22Rv1 (cell line): ENCODE measurements around the gene AHCYL2.

Source experiments
- ZFX ChIP-seq: fragments of 450-650 bp; IDR thresholded peaks from 2 replicates; pipeline ENCODE4 v1.6.1; 2017; ENCODE audit warnings: antibody characterized with exemption, borderline replicate concordance
- TF ChIP-seq, protein P1 (sequence below): fragments of 450-650 bp; IDR thresholded peaks from 2 replicates; pipeline ENCODE4 v1.5.1; 2017; ENCODE audit warnings: mild to moderate bottlenecking

DNA sequence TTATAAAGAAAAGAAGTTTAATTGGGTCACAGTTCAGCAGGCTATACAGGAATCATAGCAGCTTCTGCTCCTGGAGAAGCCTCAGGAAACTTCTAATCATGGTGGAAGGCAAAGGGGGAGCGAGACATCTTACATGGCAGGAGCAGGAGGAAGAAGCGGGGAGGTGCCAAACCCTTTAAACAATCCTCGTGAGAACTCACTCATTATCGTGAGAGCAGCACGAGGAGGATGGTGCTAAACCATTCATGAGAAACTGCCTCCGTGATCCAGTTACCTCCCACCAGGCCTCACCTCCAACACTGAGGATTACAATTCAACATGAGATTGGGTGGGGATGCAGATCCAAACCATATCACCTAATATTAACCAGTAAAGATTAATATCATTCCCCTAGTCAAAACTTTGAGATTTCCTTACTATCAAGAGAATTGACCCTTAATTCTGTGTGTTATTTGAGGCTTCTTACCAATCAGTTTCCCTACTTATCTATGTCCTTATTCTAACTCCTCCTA lies 38.0 kb upstream of the AHCYL2 start:
- TF ChIP-seq, protein P1, sequence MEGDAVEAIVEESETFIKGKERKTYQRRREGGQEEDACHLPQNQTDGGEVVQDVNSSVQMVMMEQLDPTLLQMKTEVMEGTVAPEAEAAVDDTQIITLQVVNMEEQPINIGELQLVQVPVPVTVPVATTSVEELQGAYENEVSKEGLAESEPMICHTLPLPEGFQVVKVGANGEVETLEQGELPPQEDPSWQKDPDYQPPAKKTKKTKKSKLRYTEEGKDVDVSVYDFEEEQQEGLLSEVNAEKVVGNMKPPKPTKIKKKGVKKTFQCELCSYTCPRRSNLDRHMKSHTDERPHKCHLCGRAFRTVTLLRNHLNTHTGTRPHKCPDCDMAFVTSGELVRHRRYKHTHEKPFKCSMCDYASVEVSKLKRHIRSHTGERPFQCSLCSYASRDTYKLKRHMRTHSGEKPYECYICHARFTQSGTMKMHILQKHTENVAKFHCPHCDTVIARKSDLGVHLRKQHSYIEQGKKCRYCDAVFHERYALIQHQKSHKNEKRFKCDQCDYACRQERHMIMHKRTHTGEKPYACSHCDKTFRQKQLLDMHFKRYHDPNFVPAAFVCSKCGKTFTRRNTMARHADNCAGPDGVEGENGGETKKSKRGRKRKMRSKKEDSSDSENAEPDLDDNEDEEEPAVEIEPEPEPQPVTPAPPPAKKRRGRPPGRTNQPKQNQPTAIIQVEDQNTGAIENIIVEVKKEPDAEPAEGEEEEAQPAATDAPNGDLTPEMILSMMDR, result no peak
- TF ChIP-seq ZFX, result no peak
